GM21723 (cell line): Measurements from ENCODE around the gene MAP3K13.

Experiments used
- ATAC-seq: cut with Tn5 transposase; IDR thresholded peaks from one replicate; pipeline ENCODE4 v1.9.1; 2021; ENCODE audit warnings: mild to moderate bottlenecking, moderate library complexity; ENCODE audit not compliant: unreplicated experiment

MAP3K13 gene, protein sequence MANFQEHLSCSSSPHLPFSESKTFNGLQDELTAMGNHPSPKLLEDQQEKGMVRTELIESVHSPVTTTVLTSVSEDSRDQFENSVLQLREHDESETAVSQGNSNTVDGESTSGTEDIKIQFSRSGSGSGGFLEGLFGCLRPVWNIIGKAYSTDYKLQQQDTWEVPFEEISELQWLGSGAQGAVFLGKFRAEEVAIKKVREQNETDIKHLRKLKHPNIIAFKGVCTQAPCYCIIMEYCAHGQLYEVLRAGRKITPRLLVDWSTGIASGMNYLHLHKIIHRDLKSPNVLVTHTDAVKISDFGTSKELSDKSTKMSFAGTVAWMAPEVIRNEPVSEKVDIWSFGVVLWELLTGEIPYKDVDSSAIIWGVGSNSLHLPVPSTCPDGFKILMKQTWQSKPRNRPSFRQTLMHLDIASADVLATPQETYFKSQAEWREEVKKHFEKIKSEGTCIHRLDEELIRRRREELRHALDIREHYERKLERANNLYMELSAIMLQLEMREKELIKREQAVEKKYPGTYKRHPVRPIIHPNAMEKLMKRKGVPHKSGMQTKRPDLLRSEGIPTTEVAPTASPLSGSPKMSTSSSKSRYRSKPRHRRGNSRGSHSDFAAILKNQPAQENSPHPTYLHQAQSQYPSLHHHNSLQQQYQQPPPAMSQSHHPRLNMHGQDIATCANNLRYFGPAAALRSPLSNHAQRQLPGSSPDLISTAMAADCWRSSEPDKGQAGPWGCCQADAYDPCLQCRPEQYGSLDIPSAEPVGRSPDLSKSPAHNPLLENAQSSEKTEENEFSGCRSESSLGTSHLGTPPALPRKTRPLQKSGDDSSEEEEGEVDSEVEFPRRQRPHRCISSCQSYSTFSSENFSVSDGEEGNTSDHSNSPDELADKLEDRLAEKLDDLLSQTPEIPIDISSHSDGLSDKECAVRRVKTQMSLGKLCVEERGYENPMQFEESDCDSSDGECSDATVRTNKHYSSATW

GRCh38 chr3:185362850-185363661, at the start of gene MAP3K13:
Gene MAP3K13 (plus strand): TSS chr3:185363136. CDS start chr3:185428582, 65,446 bp downstream.
- peak; percentile 95 for ATAC-seq

- ATAC-seq, result no peak
These were observed 49.2 kb upstream of the MAP3K13 start for GRCh38 chr3:185313693-185314246.

DNA sequence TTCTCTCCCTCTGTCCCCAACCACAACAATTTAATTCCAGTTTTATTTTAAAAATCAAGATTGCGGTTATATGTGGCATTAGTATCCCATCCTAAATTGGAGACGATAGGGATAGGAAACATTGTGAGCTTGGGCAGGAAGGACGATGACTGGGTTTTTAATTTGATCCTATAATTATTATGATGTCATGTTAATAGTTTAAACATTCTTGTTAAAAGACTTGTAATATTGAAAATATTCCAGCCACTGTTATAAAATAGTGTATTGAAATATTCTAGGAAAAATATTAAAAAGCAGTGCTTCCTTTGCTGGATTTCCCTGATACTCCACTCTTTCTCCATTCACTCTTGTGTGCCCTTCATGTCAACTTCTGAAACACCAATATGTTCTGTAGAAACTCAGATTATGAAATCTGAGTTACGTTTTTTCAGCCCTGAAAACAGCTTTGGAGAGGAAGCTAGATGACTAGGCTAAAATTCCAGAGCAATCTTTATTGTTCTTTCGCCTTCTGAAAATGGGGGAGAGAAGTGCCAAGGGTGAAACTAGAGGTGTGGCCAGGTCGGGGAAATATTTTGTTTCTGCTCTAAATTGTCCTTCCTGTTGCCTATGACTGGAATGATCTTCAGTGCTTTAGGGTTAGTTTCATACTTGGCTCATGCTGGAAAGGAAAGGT, 46.1 kb upstream of the MAP3K13 start:
- ATAC-seq, result peak; percentile 30

DNA sequence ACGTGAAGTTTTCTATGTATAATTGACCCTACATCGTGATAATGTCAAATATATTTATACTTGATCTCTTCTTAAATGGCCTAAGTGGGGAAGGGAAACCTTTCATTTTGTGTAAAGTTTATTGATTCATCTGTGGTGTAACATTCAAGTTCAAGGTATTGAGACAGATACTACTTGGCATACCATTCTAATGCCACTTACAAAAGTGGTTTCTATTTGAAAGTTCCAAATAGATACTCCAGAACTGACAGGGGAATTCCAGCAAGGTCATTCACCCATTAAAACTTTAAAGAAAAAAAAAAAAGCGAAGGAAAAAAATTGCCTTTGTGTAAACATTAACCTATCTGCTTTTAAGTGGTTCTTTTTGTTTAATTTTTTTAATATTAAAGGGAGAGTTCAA, 45.3 kb upstream of the MAP3K13 start:
- peak; percentile 49 for ATAC-seq

DNA sequence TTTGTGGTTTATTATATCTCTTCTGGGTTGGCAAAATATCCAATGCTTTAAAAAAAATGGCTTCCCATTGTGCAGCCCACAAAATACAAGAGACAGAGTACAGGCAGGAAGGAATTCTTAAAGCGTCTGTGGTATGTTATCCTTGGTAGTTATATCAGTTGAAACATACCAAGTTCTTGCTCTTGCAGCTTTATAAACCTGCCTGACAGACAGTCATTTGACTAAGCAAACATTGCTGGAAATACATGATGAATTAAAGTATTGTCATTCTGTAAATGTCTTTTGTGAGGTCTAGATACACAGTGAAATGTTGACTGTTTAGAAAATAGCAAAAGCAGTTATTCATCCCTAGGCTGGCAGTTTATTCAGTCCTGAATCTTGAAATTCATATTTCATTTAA, 44.8 kb upstream of the MAP3K13 start:
- no peak for ATAC-seq

DNA sequence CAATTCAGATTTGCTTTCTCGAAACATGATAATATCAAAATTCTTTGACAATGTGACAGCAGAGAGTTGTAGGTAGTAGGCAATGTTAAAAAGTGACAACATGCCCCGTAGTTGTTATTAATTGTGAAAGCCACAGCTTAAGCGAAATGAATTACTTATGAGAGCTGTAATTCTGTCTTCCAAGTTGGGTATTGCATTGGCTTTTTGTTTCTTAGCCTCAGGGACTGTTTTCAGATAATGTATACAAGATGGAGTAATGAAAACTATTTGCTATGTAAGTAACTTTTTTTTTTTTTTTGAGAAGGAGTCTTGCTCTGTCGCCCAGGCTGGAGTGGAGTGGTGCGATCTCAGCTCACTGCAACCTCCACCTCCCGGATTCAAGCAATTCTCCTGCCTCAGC, 43.1 kb upstream of the MAP3K13 start:
- ATAC-seq, result no peak

- ATAC-seq, result no peak
These were observed 42.0 kb upstream of the MAP3K13 start for GRCh38 chr3:185320949-185321348.

DNA sequence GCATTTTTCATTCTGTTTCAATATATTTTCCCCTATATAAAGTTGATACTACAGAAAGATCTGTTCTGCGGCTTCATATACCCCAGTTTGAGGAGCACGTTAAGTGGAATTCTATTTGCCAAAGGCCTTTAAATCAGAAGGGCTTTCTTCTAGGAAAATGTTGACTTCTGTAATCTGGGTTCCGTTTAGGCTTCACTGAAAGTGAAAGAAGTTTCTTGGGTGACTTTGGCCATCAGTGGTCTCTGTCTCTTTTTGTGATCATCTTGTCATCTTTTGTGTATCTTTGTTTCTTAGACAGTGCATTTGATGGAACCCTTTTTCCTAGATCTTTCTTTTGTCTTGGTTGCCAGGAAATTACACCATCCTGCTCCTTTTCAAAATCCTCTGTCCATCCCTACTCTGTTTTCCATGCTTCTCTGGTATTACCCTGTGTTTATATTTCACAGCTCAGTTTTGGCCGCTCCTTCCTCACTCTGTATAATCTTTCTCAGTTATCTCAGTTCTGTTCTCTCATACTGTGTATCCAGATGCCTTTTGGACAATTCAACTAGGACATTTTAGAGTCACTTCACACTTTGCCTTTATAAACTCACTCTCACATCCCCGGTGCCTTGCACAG, 40.7 kb upstream of the MAP3K13 start:
- ATAC-seq, result no peak

DNA sequence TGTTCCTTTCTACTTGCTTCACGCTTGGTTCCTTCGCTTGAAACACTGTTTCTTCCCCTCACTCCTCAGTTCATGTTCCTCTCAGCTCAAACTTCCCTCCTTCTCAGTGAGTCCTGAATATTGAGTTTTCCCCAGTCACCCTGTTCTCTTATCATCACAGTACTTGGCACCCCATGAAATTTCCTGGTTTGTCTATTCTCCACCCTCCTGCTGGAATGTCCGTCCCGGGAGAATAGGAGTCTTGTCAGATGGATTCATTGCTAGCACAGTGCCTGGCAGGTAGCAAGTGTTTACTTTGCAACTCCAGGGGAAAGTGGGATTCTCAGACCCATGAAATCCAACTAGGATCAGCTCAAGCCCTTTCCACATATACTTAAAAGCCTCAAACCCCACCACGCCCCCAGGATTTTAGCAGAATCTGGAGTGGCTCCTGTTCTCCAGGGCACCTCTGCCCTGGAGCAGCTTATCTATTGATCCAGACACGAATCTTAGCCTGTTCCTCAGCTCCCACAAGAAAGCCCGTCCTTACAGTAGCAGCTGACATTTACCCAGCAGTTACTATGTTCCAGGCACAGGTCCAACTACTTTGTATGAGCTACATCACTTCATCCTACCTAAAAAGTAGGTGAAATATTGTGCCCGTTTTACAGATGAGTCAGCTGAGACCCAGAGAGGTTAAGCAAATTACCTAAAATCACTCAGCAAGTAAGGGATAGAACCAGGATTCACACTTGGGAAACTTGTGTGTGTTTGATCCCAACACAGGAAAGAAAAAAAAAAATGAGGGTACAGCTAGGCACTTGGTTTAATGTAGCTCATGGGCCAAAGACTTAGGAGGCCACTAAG, 36.8 kb upstream of the MAP3K13 start:
- ATAC-seq, result no peak

DNA sequence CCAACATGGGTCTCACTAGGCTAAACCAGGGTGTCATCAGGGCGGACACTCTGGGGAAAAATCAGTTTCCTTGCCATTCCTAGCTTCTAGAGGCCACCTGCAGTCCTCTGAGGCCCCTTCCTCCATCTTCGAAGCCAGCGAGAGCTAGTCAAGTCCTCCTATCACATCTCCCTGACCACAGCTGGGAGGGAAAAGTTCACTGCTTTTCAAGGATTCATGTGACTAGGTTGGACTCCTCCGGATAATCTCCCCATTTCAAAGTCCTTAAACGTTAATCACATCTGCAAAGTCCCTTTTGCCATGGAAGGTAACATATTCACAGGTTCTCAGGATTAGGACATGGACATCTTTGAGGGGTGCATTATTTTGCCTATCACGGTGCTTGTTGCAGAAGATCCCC, 35.9 kb upstream of the MAP3K13 start:
- no peak for ATAC-seq

- no peak for ATAC-seq
These were observed 34.5 kb upstream of the MAP3K13 start for GRCh38 chr3:185328324-185329004.

GRCh38 chr3:185330238-185330637, 32.7 kb upstream of the MAP3K13 start:
- ATAC-seq, result no peak

DNA sequence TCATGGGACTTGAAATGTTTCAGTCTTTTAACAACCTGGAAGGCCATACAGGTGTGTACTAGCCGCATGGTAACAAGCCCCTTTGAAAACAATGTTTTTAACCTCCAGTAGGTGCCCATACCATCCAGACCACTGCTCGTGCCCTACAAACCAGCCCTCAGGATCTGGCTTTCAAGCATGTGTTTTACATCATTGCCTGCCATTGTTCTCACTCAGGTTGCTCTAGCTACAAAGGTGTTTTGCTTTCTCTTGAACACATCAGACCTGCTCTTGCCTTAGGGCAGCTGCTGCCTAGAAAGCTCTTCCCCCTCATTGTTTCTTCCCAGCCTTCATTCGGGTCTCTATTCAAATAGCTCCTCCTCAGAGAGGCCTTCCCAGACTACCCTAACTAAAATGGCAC, 32.3 kb upstream of the MAP3K13 start:
- no peak for ATAC-seq

DNA sequence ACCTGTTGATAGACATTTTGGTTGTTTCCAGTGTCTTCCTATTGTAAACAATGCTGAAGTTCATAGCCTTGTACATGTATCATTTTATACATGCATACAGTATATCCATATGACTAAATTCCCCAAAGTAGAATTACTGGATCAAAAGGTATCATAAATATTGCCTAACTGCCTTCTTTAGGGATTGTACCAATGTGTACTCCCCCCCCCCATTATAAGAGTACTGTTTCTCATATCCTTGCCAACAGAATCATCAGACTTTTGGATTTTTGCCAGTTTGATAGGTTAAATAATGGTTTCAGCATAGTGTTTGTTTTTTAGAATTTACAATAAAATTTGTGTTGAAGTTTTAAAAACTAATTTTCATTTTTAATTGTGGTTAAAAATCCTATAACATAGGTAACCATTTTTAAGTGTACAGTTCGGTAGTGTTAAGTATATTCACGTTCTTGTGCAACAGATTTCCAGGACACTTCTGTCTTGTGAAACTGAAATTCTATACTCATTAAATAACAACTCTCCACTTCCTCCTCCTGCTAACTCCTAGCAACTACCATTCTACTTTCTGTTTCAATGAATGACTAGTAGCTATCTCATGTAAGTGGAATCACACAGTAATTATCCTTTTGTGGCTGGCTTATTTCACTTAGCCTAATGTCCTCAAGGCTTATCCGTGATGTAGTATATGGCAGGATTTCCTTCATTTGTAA, 30.8 kb upstream of the MAP3K13 start:
- peak; percentile 99 for ATAC-seq

DNA sequence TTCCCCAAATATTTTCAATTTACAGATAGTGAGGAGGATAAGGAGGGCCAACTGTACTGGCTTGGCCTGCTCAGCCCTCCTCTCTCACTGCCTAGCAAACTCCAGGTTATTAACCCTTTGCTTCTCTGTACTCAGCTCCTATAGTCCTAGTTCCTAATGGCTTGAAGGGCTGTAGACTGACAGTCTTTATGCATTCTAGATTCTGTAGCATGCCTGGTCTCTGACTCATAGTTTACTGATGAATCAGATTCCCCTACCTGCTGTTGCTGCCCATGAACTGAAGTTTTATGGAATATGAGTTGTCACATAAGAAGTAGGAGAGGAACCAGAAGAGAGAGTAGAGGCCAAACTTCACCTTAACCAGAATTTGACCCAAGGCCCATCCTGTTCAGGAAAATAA, 27.1 kb upstream of the MAP3K13 start:
- ATAC-seq, result no peak

GRCh38 chr3:185337231-185337816, 25.6 kb upstream of the MAP3K13 start:
- ATAC-seq, result no peak

DNA sequence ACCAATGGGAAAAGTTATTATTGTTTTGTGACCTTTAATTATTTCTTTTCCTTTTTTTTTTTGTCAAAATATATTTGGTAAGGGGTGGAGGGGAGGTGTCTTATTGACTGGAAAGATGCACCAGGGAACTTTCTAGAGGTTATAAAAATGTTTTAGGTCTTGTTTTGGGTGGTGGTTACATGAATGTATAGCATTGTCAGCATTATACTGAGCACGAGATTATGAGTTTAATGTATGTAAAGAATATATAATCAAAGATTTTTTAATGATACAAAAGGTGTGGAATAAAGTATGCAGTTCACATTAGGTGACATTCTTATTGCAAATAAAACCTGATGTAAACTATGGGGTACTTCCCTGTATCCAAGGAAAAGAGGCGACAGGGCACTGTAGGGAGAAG, 23.0 kb upstream of the MAP3K13 start:
- no peak for ATAC-seq
